Osteocyte (in vitro differentiated cells): ENCODE data around the gene MKRN2OS. TPM values are rescaled to one million over a fixed set of nuclear protein-coding genes. Genes with fewer than 3 reads are reported as not detected.
"Not testable (repeated sequence)": the region's sequence is repeated elsewhere in the genome, so short reads cannot be mapped to it uniquely, and the experiment has no call there.

Source experiments
- DNase-seq: peaks from one replicate; pipeline ENCODE4 v3.0.0; 2021; ENCODE audit warnings: mixed read lengths; ENCODE audit not compliant: unreplicated experiment; ENCODE audit errors: extremely low spot score
- H3K27ac Mint-ChIP-seq: one replicate; pipeline ENCODE4 v1.8.0; 2021; ENCODE audit warnings: mild to moderate bottlenecking, mixed read lengths; ENCODE audit not compliant: unreplicated experiment
- H3K27me3 Mint-ChIP-seq: one replicate; pipeline ENCODE4 v1.8.0; 2021; ENCODE audit warnings: mixed read lengths; ENCODE audit not compliant: unreplicated experiment
- H3K36me3 Mint-ChIP-seq: one replicate; pipeline ENCODE4 v1.8.0; 2021; ENCODE audit warnings: mixed read lengths; ENCODE audit not compliant: unreplicated experiment
- H3K4me1 Mint-ChIP-seq: one replicate; pipeline ENCODE4 v1.8.0; 2021; ENCODE audit warnings: mixed read lengths; ENCODE audit not compliant: unreplicated experiment
- H3K4me3 Mint-ChIP-seq: one replicate; pipeline ENCODE4 v1.8.0; 2021; ENCODE audit warnings: mild to moderate bottlenecking, moderate library complexity, mixed read lengths; ENCODE audit not compliant: unreplicated experiment
- H3K9me3 Mint-ChIP-seq: one replicate; pipeline ENCODE4 v1.8.0; 2021; ENCODE audit warnings: mixed read lengths; ENCODE audit not compliant: unreplicated experiment
- total RNA-seq: library from RNA; stranded (reverse); gene quantifications from 2 replicates; pipeline ENCODE4 v1.2.1, GENCODE V29; 2021
- TF ChIP-seq, protein P1 (sequence below): fragments of 200-600 bp; sonication (generic); IDR thresholded peaks from 2 replicates; pipeline ENCODE4 v1.5.0; 2021; ENCODE audit warnings: antibody characterized with exemption, mild to moderate bottlenecking, moderate library complexity

MKRN2OS gene
- total RNA-seq, 1 donor from 2014 or later, result not detected

DNA sequence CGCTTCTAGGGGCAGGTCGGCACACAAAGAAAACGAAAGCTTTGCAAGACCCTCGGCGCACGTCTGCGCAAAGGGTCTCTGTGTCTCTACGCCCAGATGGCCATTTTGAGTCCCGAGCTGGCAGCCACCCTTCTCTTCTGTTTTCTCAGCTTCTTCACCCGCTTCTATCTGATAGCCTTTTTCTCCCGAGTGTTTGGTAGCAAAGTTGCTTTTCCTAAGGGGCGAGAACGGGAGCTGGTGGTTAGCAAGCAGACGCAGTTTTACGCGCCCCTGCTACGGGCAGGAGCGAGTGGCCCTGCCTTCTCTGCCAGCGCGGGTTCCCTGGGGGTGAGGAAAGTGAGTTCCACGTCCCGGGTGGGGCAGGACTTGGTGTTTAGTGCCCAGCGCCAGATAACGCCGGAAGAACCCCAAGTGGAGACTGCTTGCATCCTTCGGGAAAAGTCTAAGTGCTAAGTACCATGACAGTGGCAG, 8.7 kb upstream of the MKRN2OS start:
- no peaks in the 10 kb centered on the region for H3K9me3 Mint-ChIP-seq
- no peak overlapping the region for H3K27ac Mint-ChIP-seq
- TF ChIP-seq, protein P1, sequence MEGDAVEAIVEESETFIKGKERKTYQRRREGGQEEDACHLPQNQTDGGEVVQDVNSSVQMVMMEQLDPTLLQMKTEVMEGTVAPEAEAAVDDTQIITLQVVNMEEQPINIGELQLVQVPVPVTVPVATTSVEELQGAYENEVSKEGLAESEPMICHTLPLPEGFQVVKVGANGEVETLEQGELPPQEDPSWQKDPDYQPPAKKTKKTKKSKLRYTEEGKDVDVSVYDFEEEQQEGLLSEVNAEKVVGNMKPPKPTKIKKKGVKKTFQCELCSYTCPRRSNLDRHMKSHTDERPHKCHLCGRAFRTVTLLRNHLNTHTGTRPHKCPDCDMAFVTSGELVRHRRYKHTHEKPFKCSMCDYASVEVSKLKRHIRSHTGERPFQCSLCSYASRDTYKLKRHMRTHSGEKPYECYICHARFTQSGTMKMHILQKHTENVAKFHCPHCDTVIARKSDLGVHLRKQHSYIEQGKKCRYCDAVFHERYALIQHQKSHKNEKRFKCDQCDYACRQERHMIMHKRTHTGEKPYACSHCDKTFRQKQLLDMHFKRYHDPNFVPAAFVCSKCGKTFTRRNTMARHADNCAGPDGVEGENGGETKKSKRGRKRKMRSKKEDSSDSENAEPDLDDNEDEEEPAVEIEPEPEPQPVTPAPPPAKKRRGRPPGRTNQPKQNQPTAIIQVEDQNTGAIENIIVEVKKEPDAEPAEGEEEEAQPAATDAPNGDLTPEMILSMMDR, result no peak
- no peaks in the 10 kb centered on the region for H3K36me3 Mint-ChIP-seq
- no peak for DNase-seq
- peaks cover 7% of the 10 kb centered on the region for H3K27me3 Mint-ChIP-seq
- H3K4me3 Mint-ChIP-seq, result no peak overlapping the region
- H3K4me1 Mint-ChIP-seq, result peaks cover 21% of the 10 kb centered on the region

DNA sequence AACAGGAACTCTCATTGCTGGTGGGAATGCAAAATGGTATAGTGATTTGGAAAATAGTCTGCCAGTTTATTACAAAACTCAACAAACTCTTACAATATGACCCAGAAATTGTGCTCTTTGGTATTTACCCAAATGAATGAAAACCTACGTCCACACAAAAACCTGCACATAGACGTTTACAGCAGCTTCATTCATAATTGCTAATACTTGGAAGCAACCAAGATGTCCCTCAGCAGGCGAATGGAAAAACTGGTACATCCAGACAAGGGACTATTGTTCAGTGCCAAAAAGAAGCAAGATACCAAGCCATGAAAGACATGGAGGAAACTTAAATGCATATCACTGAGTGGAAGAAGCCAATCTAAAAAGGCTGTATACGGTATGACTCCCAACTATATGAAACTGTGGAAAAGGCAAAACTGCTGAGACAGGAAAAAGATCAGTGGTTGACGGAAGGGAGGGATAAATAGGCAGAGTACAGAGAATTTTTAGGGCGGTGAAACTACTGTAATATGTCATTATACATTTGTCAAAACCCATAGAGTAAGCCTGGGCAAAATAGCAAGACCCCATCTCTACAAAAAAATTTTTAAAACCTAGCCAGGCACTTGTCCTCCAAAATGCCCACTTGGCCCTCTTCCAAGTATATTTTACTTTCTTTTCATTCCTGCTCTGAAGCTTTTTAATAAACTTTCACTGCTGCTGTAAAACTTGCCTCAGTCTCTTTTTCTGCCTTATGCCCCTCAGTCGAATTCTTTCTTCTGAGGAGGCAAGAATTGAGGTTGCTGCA, 4.9 kb upstream of the MKRN2OS start:
- no peak overlapping the region for H3K27ac Mint-ChIP-seq
- H3K4me3 Mint-ChIP-seq, result no peak overlapping the region
- peaks cover 7% of the 10 kb centered on the region for H3K27me3 Mint-ChIP-seq
- TF ChIP-seq, protein P1, result no peak
- H3K4me1 Mint-ChIP-seq, result no peaks in the 10 kb centered on the region
- no peaks in the 10 kb centered on the region for H3K36me3 Mint-ChIP-seq
- no peaks in the 10 kb centered on the region for H3K9me3 Mint-ChIP-seq
- DNase-seq, result no peak

DNA sequence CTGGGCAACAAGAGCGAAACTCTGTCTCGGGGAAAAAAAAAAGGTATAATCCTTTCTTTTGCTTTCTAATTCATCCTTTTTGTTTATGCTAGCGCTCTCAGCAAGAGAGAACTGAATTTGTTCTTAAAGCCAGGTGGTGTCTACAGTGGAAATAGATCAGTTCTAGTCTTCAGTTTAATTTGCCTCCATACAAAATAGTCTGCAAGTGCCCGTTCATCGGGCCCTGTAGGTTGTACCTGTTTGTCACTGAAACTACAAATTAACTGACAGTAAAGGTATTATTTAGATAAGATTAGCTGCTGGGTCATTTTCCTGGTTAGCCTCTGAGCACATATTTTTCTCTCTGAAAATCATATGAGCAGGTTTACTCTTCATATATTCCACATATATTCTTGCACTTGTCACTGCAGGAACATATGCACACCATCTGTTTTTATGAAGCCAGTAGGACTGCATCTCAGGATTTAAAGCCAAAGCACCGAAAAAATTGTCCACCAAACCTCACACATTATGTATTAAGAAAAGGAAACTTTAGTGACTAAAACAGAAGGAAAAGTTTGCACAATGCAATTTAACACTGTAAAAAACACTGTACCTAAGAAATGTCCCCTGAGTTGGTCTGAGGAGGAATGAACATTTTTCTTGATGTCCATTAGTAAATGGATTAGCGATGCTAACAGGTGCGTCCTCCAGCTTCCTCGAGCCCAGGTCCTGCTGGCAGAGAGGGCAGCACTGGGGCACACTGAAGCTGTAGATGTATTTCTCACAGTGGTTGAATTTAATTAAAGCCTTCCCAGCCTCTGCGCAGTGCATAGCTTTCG, 437 bp downstream of the MKRN2OS start:
- no peaks in the 10 kb centered on the region for H3K9me3 Mint-ChIP-seq
- no peak overlapping the region for H3K4me3 Mint-ChIP-seq
- no peaks in the 10 kb centered on the region for H3K27me3 Mint-ChIP-seq
- DNase-seq, result no peak
- H3K36me3 Mint-ChIP-seq, result no peaks in the 10 kb centered on the region
- H3K4me1 Mint-ChIP-seq, result no peaks in the 10 kb centered on the region
- H3K27ac Mint-ChIP-seq, result no peak overlapping the region
- TF ChIP-seq, protein P1, result no peak

DNA sequence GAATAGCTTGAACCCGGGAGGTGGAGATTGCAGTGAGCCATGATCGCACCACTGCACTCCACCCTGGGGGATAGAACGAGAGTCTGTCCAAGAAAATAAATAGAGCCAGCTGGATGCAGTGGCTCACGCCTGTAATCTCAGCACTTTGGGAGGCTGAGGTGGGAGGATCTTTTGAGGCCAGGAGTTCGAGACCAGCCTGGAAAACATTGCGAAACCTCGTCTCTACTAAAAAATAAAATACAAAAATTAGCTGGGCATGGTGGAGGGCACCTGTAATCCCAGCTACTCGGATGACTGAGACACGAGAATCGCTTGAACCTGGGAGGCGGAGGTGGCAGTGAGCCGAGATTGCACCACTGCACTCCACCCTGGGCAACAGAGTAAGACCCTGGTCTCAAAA, 1.8 kb downstream of the MKRN2OS start:
- not testable (repeated sequence) for H3K4me3 Mint-ChIP-seq, H3K4me1 Mint-ChIP-seq, DNase-seq, H3K9me3 Mint-ChIP-seq, H3K27me3 Mint-ChIP-seq, H3K27ac Mint-ChIP-seq, H3K36me3 Mint-ChIP-seq

DNA sequence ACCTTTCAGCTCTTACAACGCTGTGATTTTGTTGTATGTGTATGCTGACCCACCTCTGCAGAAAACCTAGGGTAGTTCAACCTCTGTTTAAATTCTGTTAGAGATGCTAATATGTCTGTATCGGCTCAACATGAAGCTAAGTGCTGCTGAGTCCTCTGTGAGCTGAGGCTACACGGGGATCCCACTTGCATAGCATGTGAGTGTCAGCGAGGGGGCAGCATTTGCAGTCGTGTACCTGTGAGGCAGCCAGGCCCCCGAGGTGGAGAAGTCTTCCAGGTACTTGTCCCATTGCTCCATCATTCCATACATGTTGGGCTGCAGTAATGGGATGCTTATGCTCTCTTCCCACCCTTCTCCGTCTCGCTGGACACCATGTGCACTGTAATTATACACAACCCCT, 3.7 kb downstream of the MKRN2OS start:
- no peak for DNase-seq
- H3K36me3 Mint-ChIP-seq, result no peaks in the 10 kb centered on the region
- H3K27ac Mint-ChIP-seq, result no peak overlapping the region
- H3K4me1 Mint-ChIP-seq, result no peaks in the 10 kb centered on the region
- no peaks in the 10 kb centered on the region for H3K27me3 Mint-ChIP-seq
- TF ChIP-seq, protein P1, result peak; percentile 11
- H3K9me3 Mint-ChIP-seq, result no peaks in the 10 kb centered on the region
- H3K4me3 Mint-ChIP-seq, result no peak overlapping the region
